ENCODE results near the gene KRT85. TPM values are rescaled to one million over a fixed set of nuclear protein-coding genes. Genes with fewer than 3 reads are reported as not detected.
"Not testable (repeated sequence)": the region's sequence is repeated elsewhere in the genome, so short reads cannot be mapped to it uniquely, and the experiment has no call there.

The KRT85 gene
- total and polyA plus RNA-seq, 8 donors = not detected

DNA sequence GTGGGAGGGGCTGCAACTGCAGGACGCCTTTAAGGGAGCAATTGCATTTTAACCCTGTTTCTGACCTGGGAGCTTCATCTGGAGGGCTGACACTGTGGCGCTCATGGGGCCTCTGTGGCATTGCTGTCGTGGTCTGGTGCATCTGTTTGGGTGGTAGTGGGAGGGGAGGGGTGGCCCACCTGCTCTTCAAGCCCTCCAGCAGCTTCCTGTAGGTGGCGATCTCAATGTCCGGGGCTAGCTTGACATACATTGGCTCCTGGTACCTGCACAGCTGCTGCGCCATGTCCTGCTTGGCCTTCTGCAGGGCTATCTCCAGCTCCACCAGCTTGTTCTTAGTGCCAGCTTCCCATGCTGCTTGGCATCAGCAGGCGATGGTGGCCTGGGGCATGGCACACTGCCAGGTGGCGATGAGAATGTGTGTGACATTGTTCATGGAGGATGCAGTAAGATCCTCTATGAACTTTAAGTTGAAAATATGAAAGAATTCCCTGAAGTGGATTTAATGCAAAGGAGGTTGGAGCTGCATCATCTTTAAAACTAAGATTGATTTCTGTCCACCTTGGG is 46.6 kb upstream of the KRT85 start:
- no peak overlapping the region for H3K27ac ChIP-seq
- H3K27me3 ChIP-seq = no peaks in the 10 kb centered on the region
- intact Hi-C loops (cut with DNase I) = no loop called here
- 56 to 72% methylated on average over 8 of the region's 8 CpGs for WGBS, 2 donors
- FAIRE-seq = no peak
- TF ChIP-seq, protein P1, sequence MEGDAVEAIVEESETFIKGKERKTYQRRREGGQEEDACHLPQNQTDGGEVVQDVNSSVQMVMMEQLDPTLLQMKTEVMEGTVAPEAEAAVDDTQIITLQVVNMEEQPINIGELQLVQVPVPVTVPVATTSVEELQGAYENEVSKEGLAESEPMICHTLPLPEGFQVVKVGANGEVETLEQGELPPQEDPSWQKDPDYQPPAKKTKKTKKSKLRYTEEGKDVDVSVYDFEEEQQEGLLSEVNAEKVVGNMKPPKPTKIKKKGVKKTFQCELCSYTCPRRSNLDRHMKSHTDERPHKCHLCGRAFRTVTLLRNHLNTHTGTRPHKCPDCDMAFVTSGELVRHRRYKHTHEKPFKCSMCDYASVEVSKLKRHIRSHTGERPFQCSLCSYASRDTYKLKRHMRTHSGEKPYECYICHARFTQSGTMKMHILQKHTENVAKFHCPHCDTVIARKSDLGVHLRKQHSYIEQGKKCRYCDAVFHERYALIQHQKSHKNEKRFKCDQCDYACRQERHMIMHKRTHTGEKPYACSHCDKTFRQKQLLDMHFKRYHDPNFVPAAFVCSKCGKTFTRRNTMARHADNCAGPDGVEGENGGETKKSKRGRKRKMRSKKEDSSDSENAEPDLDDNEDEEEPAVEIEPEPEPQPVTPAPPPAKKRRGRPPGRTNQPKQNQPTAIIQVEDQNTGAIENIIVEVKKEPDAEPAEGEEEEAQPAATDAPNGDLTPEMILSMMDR (IDR thresholded peaks at IDR 0.05) = no peak
- H3K4me1 ChIP-seq = no peaks in the 10 kb centered on the region
- DNase-seq = no peak
- no peaks in the 10 kb centered on the region for H3K9me3 ChIP-seq
- no peak overlapping the region for H3K4me3 ChIP-seq
- ATAC-seq = no peak
- no peaks in the 10 kb centered on the region for H3K36me3 ChIP-seq

DNA sequence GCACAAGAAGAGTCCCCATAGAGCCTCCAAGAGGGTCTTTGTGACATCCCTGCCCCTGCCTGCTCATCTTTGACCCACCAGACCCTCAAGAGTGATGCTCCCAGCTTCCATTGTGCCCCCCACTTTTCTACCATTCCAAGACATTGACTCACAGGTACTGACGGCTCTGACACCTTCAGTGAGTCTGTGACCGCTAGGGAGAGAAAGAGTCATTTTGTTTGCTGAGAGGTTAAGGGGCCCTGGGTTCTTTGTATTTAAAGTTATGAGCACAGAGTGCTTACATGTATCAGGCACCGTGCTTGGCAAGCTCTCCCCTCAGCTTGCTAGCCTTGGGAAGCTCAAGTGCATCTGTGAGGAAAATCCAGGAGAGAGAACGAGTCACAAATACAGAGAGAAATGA is 45.9 kb upstream of the KRT85 start:
- FAIRE-seq (no peak), ATAC-seq (no peak), DNase-seq (no peak)
- Histone ChIP-seq H3K9me3 (no peaks in the 10 kb centered on the region), H3K27me3 (no peaks in the 10 kb centered on the region), H3K27ac (no peak overlapping the region), H3K36me3 (no peaks in the 10 kb centered on the region), H3K4me3 (no peak overlapping the region), H3K4me1 (no peaks in the 10 kb centered on the region)
- 50 to 58% methylated on average over 4 of the region's 4 CpGs for WGBS, 2 donors
- TF ChIP-seq, protein P1 (IDR thresholded peaks at IDR 0.05) = no peak
- intact Hi-C loops (cut with DNase I) = no loop called here

DNA sequence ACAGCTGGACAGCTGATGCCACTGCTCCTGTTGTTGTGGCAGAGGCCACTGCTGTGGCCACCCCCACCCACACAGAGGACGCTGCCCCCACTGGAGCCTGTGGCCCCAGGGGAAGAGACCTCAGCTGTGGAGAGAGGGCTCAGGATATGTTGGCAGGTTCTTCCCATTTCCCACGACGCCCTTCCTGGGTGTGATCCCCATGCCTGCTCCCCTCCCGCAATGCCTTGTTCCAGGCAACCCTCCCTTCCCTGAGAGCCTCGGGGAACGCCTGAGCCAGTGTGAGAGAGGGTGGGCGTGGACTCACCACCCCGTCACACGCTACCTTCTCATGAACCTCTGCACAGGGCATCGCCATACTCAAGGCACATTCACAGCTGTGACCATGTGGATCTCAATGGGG is 44.5 kb upstream of the KRT85 start:
- ATAC-seq (no peak), DNase-seq (no peak), FAIRE-seq (no peak)
- intact Hi-C loops (cut with DNase I) = no loop called here
- Histone ChIP-seq H3K4me1 (no peaks in the 10 kb centered on the region), H3K9me3 (no peaks in the 10 kb centered on the region), H3K36me3 (no peaks in the 10 kb centered on the region), H3K27me3 (no peaks in the 10 kb centered on the region), H3K27ac (no peak overlapping the region), H3K4me3 (no peak overlapping the region)
- 92 to 94% methylated on average over 10 of the region's 10 CpGs for WGBS, 2 donors
- TF ChIP-seq, protein P1 (IDR thresholded peaks at IDR 0.05) = no peak

DNA sequence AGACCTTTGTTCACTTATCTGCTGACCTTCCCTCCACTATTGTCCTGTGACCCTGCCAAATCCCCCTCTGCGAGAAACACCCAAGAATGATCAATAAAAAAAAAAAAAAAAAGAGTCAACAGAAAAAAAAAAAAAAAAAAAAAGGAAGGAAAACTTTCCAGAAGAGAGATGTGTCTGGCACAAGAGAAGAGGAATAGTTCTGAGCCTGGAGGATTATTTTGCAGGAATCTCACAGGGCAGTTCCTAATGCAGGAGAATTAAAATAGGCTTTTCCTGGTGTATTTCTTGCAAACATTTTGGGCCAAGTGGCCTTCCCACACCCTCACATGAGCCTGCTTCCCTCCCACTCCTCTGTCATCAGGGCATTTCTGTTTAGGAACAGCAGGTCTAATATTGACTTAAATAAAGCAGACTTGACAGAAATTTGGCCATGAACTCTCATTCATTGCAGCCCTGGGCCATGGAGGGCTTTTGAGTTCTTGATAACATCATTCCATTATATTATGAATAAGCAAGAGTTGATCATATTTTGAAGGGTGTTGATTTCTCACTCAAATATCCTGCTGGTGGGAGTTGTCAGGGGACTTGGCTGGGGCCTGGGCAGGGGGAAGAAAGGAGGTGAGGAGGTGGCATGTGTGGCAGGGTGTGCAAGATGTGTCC is 43.4 kb upstream of the KRT85 start:
- H3K4me3 ChIP-seq; H3K27ac ChIP-seq; H3K27me3 ChIP-seq; H3K36me3 ChIP-seq; H3K9me3 ChIP-seq; H3K4me1 ChIP-seq; FAIRE-seq; intact Hi-C loops (cut with DNase I); DNase-seq: not testable (repeated sequence)
- ATAC-seq = peak in 3 of 4 donors; percentile 46 to 62 (median 61)
- WGBS, 2 donors = no CpG with 5 or more reads among the region's 1 CpG

DNA sequence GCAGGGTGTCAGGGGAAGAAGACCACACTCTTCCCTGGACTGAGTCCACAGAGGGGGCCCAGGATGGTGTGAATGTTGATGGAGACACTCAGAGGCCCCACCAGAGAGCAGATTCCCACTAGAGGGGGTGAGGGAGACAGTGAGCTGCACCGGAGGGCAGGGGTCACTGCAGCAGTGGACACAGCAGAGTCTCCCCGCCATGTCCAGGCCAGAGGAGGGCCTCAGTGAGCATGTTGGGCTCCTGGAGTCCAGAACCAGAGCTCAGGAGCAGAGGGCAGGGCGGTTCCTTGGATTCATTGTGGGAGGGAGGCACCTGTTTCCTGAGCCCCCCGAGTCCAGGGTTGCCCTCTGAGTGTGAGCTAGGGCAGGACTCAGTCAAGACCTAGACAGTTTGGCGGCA is 40.6 kb upstream of the KRT85 start:
- Histone ChIP-seq H3K36me3 (no peaks in the 10 kb centered on the region), H3K9me3 (no peaks in the 10 kb centered on the region), H3K27ac (no peak overlapping the region), H3K27me3 (no peaks in the 10 kb centered on the region), H3K4me1 (no peaks in the 10 kb centered on the region), H3K4me3 (no peak overlapping the region)
- TF ChIP-seq, protein P1 (IDR thresholded peaks at IDR 0.05) = no peak
- 78 to 80% methylated on average over 5 of the region's 5 CpGs for WGBS, 2 donors
- intact Hi-C loops (cut with DNase I) = no loop called here
- DNase-seq = no peak
- no peak for FAIRE-seq
- ATAC-seq = no peak

All from pancreas (tissue), 10 donors.